ENCODE measurements around the gene TRUB2. TPM values are rescaled to one million over a fixed set of nuclear protein-coding genes. Genes with fewer than 3 reads are reported as not detected.

The TRUB2 gene
- total RNA-seq, 1 experiment from 2014 or later, result 42.1 TPM

- Histone ChIP-seq H3K4me2 (ENCODE audit: low read length) (no peak overlapping the region), H3K9me3 (ENCODE audit: control insufficient read depth in 1 of 2, insufficient read depth in 1 of 2, low read depth in 1 of 2, low read length in 2 of 2) (no peaks in the 10 kb centered on the region), H4K20me1 (ENCODE audit: insufficient read depth) (no peaks in the 10 kb centered on the region), H3K4me1 (ENCODE audit: control insufficient read depth in 1 of 2, insufficient read depth in 2 of 2, low read length in 2 of 2) (no peaks in the 10 kb centered on the region), H3K27me3 (ENCODE audit: insufficient read depth, low read length) (no peaks in the 10 kb centered on the region), H3K79me2 (ENCODE audit: insufficient read depth, low read length) (no peaks in the 10 kb centered on the region), H3K9me2 (ENCODE audit: insufficient read depth) (no peaks in the 10 kb centered on the region), H3K4me3 (replicated peaks in 1 of 2; ENCODE audit: low read depth in 1 of 2, low read length in 2 of 2) (no peak overlapping the region), H2AFZ (ENCODE audit: low read depth, low read length, poor library complexity, severe bottlenecking) (no peak overlapping the region), H3K36me3 (ENCODE audit: control insufficient read depth in 1 of 2, insufficient read depth in 2 of 2, low read length in 2 of 2) (no peaks in the 10 kb centered on the region), H3K27ac (ENCODE audit: low read depth, low read length) (no peak overlapping the region), H3K9ac (ENCODE audit: low read length) (no peak overlapping the region)
- ChIA-PET POLR2A (interaction anchor here (0.9 kb wide), 2 partner anchors 9 to 11 kb away, joined by 3 to 4 read pairs; partner anchors contain the start of genes GOLGA2 and SWI5), RAD21 (ENCODE audit: low non-redundant PET in 1 of 2, low total read pairs in 2 of 2, uncharacterized antibody in 2 of 2, unreplicated experiment in 2 of 2) (no interaction called here), CTCF (interaction anchor here (1.3 to 1.4 kb wide), 2 partner anchors 9 to 55 kb away, joined by 4 to 6 read pairs; no protein-coding TSS in a partner anchor)
- intact Hi-C loops (cut with micrococcal nuclease), result no loop called here
- TF ChIP-seq ZNF274 (IDR thresholded peaks at IDR 0.05; ENCODE audit: low read depth, low read length), result no peak
- TF ChIP-seq SRF (IDR thresholded peaks at IDR 0.05; ENCODE audit: low read depth), result no peak
- TF ChIP-seq CTCF (IDR thresholded peaks at IDR 0.05 in 2 of 3, conservative IDR thresholded peaks at IDR 0.05 in 1 of 3; ENCODE audit: borderline replicate concordance in 1 of 3, insufficient read depth in 1 of 3, low read depth in 2 of 3, low read length in 2 of 3), result no peak
- TF ChIP-seq SP1 (IDR thresholded peaks at IDR 0.05; ENCODE audit: low read depth), result no peak
- no peak for TF ChIP-seq SIN3A (IDR thresholded peaks at IDR 0.05; ENCODE audit: low read depth)
- TF ChIP-seq POLR2A (IDR thresholded peaks at IDR 0.05; ENCODE audit: borderline replicate concordance, extremely low read depth, insufficient read depth, insufficient read length), result no peak
- no peak for TF ChIP-seq RAD21 (IDR thresholded peaks at IDR 0.05; ENCODE audit: low read depth)
- no peak for TF ChIP-seq EGR1 (IDR thresholded peaks at IDR 0.05; ENCODE audit: low read depth)
- no peak for TF ChIP-seq MAX (IDR thresholded peaks at IDR 0.05)
- TF ChIP-seq ZFX (IDR thresholded peaks at IDR 0.05), result no peak
- TF ChIP-seq ELF1 (IDR thresholded peaks at IDR 0.05; ENCODE audit: borderline replicate concordance, low read depth), result no peak
- no peak for TF ChIP-seq ZBTB33 (IDR thresholded peaks at IDR 0.05; ENCODE audit: extremely low read depth, insufficient replicate concordance, low read length)
- TF ChIP-seq TCF7L2 (IDR thresholded peaks at IDR 0.05; ENCODE audit: borderline replicate concordance, extremely low read depth, insufficient read depth, insufficient read length), result no peak
- no peak for TF ChIP-seq ATF3 (IDR thresholded peaks at IDR 0.05)
- TF ChIP-seq REST (IDR thresholded peaks at IDR 0.05; ENCODE audit: low read depth), result no peak
- TF ChIP-seq FOSL1 (IDR thresholded peaks at IDR 0.05; ENCODE audit: low read depth), result no peak
- no peak for TF ChIP-seq POLR2AphosphoS5 (IDR thresholded peaks at IDR 0.05; ENCODE audit: low read depth, low read length)
- ATAC-seq (no peak), DNase-seq (ENCODE audit: low read depth, low spot score) (no peak)
- BruUV-seq (replicated peaks), result no TSS peak
Measured at GRCh38 chr9:128286440-128286839, 35.8 kb downstream of the TRUB2 start.

All from HCT116 (cell line).